ENCODE results near the gene STARD13. TPM values are rescaled to one million over a fixed set of nuclear protein-coding genes. Genes with fewer than 3 reads are reported as not detected.

STARD13 gene
- total and polyA plus RNA-seq, 8 donors: 4.4 to 158 (median 44.0) TPM

DNA sequence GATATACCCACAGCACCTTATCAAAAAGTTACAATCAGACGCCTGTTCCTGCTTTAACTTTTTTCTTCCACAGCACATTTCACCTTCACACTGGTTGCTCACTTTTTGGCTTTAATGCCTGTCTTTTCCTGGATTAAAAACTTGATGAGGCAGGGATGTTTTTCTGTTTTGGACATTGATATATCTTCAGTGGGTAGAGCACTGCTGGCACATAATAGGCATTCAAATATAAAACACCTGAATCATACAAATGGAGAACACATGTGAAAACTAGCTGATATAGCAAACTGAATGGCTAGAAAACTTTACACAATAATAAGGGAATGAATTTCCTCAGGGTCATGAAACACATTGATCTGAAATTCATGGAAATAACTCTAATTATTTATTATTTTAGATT is 65.6 kb downstream of the STARD13 start:
- Histone ChIP-seq H3K27ac (no peak overlapping the region), H3K27me3 (no peaks in the 10 kb centered on the region), H3K36me3 (no peaks in the 10 kb centered on the region), H3K9me3 (peaks cover 0 to 7% (median 0%) of the 10 kb centered on the region in 4 donors), H3K4me3 (no peak overlapping the region), H3K4me1 (peaks cover 4 to 55% (median 18%) of the 10 kb centered on the region in 4 donors)
- WGBS, 5 donors: 60 to 88% (median 70%) methylated on average over 1 of the region's 1 CpG
- TF ChIP-seq POLR2AphosphoS5 (IDR thresholded peaks at IDR 0.05) (no peak), EP300 (IDR thresholded peaks at IDR 0.05) (no peak), POLR2A (IDR thresholded peaks at IDR 0.05) (no peak)
- TF ChIP-seq, protein P1, sequence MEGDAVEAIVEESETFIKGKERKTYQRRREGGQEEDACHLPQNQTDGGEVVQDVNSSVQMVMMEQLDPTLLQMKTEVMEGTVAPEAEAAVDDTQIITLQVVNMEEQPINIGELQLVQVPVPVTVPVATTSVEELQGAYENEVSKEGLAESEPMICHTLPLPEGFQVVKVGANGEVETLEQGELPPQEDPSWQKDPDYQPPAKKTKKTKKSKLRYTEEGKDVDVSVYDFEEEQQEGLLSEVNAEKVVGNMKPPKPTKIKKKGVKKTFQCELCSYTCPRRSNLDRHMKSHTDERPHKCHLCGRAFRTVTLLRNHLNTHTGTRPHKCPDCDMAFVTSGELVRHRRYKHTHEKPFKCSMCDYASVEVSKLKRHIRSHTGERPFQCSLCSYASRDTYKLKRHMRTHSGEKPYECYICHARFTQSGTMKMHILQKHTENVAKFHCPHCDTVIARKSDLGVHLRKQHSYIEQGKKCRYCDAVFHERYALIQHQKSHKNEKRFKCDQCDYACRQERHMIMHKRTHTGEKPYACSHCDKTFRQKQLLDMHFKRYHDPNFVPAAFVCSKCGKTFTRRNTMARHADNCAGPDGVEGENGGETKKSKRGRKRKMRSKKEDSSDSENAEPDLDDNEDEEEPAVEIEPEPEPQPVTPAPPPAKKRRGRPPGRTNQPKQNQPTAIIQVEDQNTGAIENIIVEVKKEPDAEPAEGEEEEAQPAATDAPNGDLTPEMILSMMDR (IDR thresholded peaks at IDR 0.05): no peak
- intact Hi-C loops (cut with DNase I; ENCODE audit: low total_unique reads): no loop called here
- no peak for DNase-seq

DNA sequence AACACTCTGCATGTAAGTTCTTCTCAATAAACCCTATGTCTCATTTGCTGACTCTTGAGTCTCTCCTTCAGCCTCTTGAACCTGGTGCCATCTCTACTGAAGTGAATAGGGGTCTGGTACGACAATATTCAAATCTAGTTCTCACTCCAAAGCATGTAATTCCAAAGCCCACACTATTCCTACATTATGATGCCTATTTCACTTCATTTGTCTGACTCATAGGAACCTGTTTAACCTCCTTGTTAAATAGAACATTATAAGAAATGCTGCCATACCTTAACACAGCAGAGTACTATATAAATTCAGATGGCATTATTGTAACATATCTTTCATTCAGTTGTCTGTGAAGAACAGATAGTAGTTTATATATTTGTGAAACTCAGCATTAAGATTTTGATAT is 67.1 kb downstream of the STARD13 start:
- H3K9me3 ChIP-seq: no peaks in the 10 kb centered on the region
- no peaks in the 10 kb centered on the region for H3K27me3 ChIP-seq
- no peak for DNase-seq
- intact Hi-C loops (cut with DNase I; ENCODE audit: low total_unique reads): no loop called here
- no peak overlapping the region for H3K4me3 ChIP-seq
- H3K36me3 ChIP-seq: no peaks in the 10 kb centered on the region
- TF ChIP-seq EP300 (IDR thresholded peaks at IDR 0.05) (no peak), POLR2AphosphoS5 (IDR thresholded peaks at IDR 0.05) (no peak), POLR2A (IDR thresholded peaks at IDR 0.05) (no peak)
- H3K27ac ChIP-seq: peak overlapping the region in 3 of 5 donors; percentile 34 to 54 (median 45)
- 77 to 96% (median 88%) methylated on average over 1 of the region's 1 CpG for WGBS, 5 donors
- peaks cover 19 to 66% (median 32%) of the 10 kb centered on the region in 4 donors for H3K4me1 ChIP-seq

GRCh38 chr13:33218020-33218419 is 67.5 kb downstream of the STARD13 start:
- peak in 1 of 2 donors; percentile 75 for DNase-seq
- H3K4me3 ChIP-seq: no peak overlapping the region
- peaks cover 20 to 66% (median 35%) of the 10 kb centered on the region in 4 donors for H3K4me1 ChIP-seq
- peak overlapping the region in 3 of 5 donors; percentile 34 to 54 (median 45) for H3K27ac ChIP-seq
- no peaks in the 10 kb centered on the region for H3K36me3 ChIP-seq
- 50 to 60% (median 53%) methylated on average over 4 of the region's 4 CpGs for WGBS, 5 donors
- no peaks in the 10 kb centered on the region for H3K27me3 ChIP-seq
- no peaks in the 10 kb centered on the region for H3K9me3 ChIP-seq
- intact Hi-C loops (cut with DNase I; ENCODE audit: low total_unique reads): no loop called here
- TF ChIP-seq, protein P1 (IDR thresholded peaks at IDR 0.05): no peak
- TF ChIP-seq POLR2A (IDR thresholded peaks at IDR 0.05) (no peak), POLR2AphosphoS5 (IDR thresholded peaks at IDR 0.05) (no peak), EP300 (IDR thresholded peaks at IDR 0.05) (no peak)

DNA sequence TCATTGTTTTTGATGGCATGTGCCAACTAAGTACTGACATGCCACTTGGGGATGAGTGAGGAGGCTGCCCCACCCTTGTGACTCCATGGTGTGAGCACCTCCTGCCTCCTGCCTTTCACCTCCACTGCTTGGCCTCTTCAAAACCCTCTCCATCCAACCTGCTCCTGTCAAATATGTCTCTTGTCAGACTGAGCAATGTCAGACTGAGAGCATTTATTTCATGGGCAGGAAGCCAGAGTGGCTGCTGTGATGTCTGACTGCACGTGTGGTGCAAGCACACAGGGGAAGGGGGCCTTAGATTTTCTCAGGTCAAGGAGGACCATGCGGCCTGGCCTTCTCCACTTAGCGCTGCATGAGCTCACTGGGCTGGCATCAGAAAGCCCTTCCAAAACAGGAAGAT is 68.3 kb downstream of the STARD13 start:
- DNase-seq: no peak
- peak overlapping the region in 2 of 5 donors; percentile 45 to 54 for H3K27ac ChIP-seq
- H3K4me1 ChIP-seq: peaks cover 20 to 66% (median 38%) of the 10 kb centered on the region in 4 donors
- no peaks in the 10 kb centered on the region for H3K36me3 ChIP-seq
- no peak overlapping the region for H3K4me3 ChIP-seq
- no peaks in the 10 kb centered on the region for H3K9me3 ChIP-seq
- intact Hi-C loops (cut with DNase I; ENCODE audit: low total_unique reads): no loop called here
- 77 to 85% (median 84%) methylated on average over 3 of the region's 3 CpGs for WGBS, 5 donors
- TF ChIP-seq POLR2A (IDR thresholded peaks at IDR 0.05): no peak
- TF ChIP-seq, protein P1 (IDR thresholded peaks at IDR 0.05): no peak
- no peak for TF ChIP-seq POLR2AphosphoS5 (IDR thresholded peaks at IDR 0.05)
- no peak for TF ChIP-seq EP300 (IDR thresholded peaks at IDR 0.05)
- H3K27me3 ChIP-seq: no peaks in the 10 kb centered on the region

DNA sequence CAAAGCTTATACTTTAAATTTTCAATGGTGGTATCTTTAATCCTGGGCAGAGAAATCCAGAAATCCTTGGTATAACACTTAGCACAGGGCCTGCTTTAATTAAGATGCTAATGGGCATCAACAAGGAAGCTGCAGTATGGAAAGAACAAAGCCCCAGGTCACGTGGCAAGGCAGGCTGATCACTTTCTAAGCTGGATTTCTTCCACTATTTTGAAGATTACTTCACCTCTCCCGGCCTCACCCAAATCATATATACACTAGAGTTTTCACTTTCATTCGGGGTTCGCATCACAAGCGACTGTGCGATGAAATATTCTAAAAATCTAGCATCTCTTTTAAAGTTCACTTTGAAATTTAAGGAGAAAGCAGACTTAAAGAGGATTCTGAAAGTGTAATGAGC is 71.8 kb downstream of the STARD13 start:
- WGBS, 5 donors: 21 to 42% (median 24%) methylated on average over 6 of the region's 6 CpGs
- intact Hi-C loops (cut with DNase I; ENCODE audit: low total_unique reads): no loop called here
- peak overlapping the region in 4 of 5 donors; percentile 60 to 74 (median 68) for H3K27ac ChIP-seq
- peak in 1 of 2 donors; percentile 32 for DNase-seq
- TF ChIP-seq EP300 (IDR thresholded peaks at IDR 0.05) (no peak), POLR2AphosphoS5 (IDR thresholded peaks at IDR 0.05) (no peak), POLR2A (IDR thresholded peaks at IDR 0.05) (no peak)
- TF ChIP-seq, protein P1 (IDR thresholded peaks at IDR 0.05): no peak
- no peaks in the 10 kb centered on the region for H3K27me3 ChIP-seq
- H3K4me1 ChIP-seq: peaks cover 23 to 67% (median 39%) of the 10 kb centered on the region in 4 donors
- peak overlapping the region in 1 of 4 donors; percentile 5 for H3K4me3 ChIP-seq
- no peaks in the 10 kb centered on the region for H3K9me3 ChIP-seq
- no peaks in the 10 kb centered on the region for H3K36me3 ChIP-seq

All from stomach (tissue), 9 donors.